BLaER1 treated with 17β-estradiol and CSF1 and Interleukin-3, amounts not matched to agents 10 nM and 100 nM (cell line): ENCODE results near the gene MSLN.

Experiments used
- H3K27ac ChIP-seq, 11 experiments: shearing (Covaris generic); formaldehyde crosslinking; 2 replicates each; pipeline ENCODE4 v1.8.1; 2022
- H3K27me3 ChIP-seq, 11 experiments: shearing (Covaris generic); formaldehyde crosslinking; 2 replicates each; pipeline ENCODE4 v1.8.1; 2022
- H3K36me3 ChIP-seq, 11 experiments: shearing (Covaris generic); formaldehyde crosslinking; 2 replicates each; pipeline ENCODE4 v1.8.1; 2022
- H3K4me1 ChIP-seq, 10 experiments: shearing (Covaris generic); formaldehyde crosslinking; 2 replicates each; pipeline ENCODE4 v1.8.1; 2022
- H3K4me2 ChIP-seq, 11 experiments: shearing (Covaris generic); formaldehyde crosslinking; 2 replicates each; pipeline ENCODE4 v1.8.1; 2022
- H3K4me3 ChIP-seq, 10 experiments: shearing (Covaris generic); formaldehyde crosslinking; 2 replicates each; pipeline ENCODE4 v1.8.1; 2022
- H3K9ac ChIP-seq, 11 experiments: shearing (Covaris generic); formaldehyde crosslinking; 2 replicates each; pipeline ENCODE4 v1.8.1; 2022
- H3K9me3 ChIP-seq, 11 experiments: shearing (Covaris generic); formaldehyde crosslinking; replicated peaks in 1 of 11; 2 replicates each; pipeline ENCODE4 v1.8.1; 2022
- H4K20me1 ChIP-seq, 11 experiments: shearing (Covaris generic); formaldehyde crosslinking; 2 replicates each; pipeline ENCODE4 v1.8.1; 2022
- Cebpa-rat ChIP-seq, 11 experiments: shearing (Covaris generic); IDR thresholded peaks; 2 replicates each; pipeline ENCODE4 v1.8.1; 2022

MSLN gene

DNA sequence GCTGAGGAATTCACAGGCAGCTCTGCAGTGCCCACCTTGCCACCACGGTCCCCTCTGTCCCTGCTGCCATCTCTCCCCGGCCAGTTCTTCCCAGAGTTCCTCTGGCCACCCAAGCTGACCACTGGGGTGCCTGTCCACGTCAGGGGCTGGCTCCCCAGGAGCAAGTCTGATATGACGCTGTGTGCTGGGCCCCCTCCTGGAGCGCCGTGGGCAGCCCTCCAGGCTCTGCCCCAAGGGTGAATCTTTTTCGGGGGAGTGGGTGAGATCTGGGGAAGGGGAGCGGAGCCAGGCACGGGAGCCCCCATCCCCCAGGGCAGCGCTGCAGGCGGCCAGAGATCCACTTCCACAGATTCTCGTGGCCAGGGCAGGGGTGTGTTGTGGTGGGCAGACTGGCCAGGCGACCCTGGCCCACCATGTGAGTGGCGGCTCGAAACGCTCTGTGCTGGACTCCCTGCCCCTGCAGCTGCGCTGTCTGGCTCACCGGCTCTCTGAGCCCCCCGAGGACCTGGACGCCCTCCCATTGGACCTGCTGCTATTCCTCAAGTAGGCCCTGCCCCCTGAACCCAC, 3.7 kb downstream of the MSLN start:
- Histone ChIP-seq H3K27ac (no peak overlapping the region), H3K36me3 (no peaks in the 10 kb centered on the region), H3K4me1 (peaks cover 0 to 29% (median 21%) of the 10 kb centered on the region in 10 experiments; a peak in 19 of 20 replicates), H3K9ac (no peak overlapping the region), H3K4me2 (no peak overlapping the region), H3K9me3 (no peaks in the 10 kb centered on the region), H4K20me1 (no peaks in the 10 kb centered on the region; a peak in 1 of 22 replicates), H3K27me3 (no peaks in the 10 kb centered on the region), H3K4me3 (no peak overlapping the region)
- no peak for TF ChIP-seq Cebpa-rat (IDR thresholded peaks at IDR 0.05)

DNA sequence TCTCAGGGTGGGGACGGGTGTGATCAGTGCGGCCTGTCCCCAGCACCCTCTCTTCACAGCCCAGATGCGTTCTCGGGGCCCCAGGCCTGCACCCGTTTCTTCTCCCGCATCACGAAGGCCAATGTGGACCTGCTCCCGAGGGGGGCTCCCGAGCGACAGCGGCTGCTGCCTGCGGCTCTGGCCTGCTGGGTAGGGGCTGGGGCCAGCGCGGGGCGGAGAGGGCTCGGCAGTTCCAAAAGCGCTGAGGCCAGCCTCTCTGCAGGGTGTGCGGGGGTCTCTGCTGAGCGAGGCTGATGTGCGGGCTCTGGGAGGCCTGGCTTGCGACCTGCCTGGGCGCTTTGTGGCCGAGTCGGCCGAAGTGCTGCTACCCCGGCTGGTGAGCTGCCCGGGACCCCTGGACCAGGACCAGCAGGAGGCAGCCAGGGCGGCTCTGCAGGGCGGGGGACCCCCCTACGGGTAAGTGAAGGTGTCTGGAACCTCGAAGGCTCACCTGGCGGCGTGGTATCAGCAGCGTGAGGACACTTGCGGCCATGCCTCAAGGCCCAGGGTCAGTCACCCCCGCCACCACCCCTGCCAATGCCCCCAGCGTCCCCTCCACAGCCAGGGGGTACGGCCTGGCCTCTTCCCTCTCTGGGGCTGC, 4.4 kb downstream of the MSLN start:
- no peak for TF ChIP-seq Cebpa-rat (IDR thresholded peaks at IDR 0.05)
- Histone ChIP-seq H3K9me3 (no peaks in the 10 kb centered on the region), H3K27me3 (no peaks in the 10 kb centered on the region), H3K4me2 (no peak overlapping the region), H3K36me3 (no peaks in the 10 kb centered on the region), H3K4me3 (no peak overlapping the region), H4K20me1 (no peaks in the 10 kb centered on the region; a peak in 1 of 22 replicates), H3K4me1 (peaks cover 0 to 29% (median 21%) of the 10 kb centered on the region in 10 experiments; a peak in 19 of 20 replicates), H3K27ac (no peak overlapping the region), H3K9ac (no peak overlapping the region)

DNA sequence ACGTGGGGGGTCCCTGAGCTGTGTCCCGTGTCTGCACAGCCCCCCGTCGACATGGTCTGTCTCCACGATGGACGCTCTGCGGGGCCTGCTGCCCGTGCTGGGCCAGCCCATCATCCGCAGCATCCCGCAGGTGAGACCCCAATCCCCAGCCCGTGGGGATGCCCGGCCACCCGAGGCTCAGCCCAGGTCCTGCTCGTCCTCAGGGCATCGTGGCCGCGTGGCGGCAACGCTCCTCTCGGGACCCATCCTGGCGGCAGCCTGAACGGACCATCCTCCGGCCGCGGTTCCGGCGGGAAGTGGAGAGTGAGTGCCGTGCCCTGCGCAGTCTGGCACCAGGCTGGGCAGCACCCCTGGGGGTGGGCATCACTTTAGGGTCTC, 4.9 kb downstream of the MSLN start:
- Histone ChIP-seq H3K4me3 (no peak overlapping the region), H3K9ac (no peak overlapping the region), H3K4me2 (no peak overlapping the region), H3K36me3 (no peaks in the 10 kb centered on the region), H3K4me1 (peaks cover 0 to 28% (median 21%) of the 10 kb centered on the region in 10 experiments; a peak in 19 of 20 replicates), H3K9me3 (no peaks in the 10 kb centered on the region), H3K27me3 (no peaks in the 10 kb centered on the region), H4K20me1 (no peaks in the 10 kb centered on the region; a peak in 1 of 22 replicates), H3K27ac (no peak overlapping the region)
- TF ChIP-seq Cebpa-rat (IDR thresholded peaks at IDR 0.05) = no peak

DNA sequence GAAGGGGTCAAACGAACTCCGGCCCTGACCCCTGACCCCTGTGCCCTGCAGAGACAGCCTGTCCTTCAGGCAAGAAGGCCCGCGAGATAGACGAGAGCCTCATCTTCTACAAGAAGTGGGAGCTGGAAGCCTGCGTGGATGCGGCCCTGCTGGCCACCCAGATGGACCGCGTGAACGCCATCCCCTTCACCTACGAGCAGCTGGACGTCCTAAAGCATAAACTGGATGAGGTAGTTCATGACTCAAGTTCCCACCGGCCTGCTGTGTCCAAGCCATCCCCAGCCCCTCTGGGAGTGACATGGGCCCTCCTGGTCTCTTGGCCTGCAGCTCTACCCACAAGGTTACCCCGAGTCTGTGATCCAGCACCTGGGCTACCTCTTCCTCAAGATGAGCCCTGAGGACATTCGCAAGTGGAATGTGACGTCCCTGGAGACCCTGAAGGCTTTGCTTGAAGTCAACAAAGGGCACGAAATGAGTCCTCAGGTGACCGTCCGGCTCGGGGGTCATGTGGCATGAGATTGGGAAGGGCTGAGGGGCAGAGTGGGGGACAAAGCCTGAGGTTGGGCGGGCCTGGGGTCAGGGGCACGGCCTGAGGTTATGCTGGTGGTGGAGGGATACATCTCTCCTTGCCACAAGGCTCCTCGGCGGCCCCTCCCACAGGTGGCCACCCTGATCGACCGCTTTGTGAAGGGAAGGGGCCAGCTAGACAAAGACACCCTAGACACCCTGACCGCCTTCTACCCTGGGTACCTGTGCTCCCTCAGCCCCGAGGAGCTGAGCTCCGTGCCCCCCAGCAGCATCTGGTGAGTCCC, 5.7 kb downstream of the MSLN start:
- no peak for TF ChIP-seq Cebpa-rat (IDR thresholded peaks at IDR 0.05)
- no peaks in the 10 kb centered on the region for H3K9me3 ChIP-seq
- H3K27me3 ChIP-seq = no peaks in the 10 kb centered on the region
- H3K4me1 ChIP-seq = peaks cover 0 to 20% (median 14%) of the 10 kb centered on the region in 10 experiments; a peak in 16 of 20 replicates
- H3K27ac ChIP-seq = no peak overlapping the region
- H4K20me1 ChIP-seq = no peaks in the 10 kb centered on the region; a peak in 1 of 22 replicates
- H3K9ac ChIP-seq = no peak overlapping the region
- no peak overlapping the region for H3K4me2 ChIP-seq
- H3K36me3 ChIP-seq = no peaks in the 10 kb centered on the region
- no peak overlapping the region for H3K4me3 ChIP-seq

DNA sequence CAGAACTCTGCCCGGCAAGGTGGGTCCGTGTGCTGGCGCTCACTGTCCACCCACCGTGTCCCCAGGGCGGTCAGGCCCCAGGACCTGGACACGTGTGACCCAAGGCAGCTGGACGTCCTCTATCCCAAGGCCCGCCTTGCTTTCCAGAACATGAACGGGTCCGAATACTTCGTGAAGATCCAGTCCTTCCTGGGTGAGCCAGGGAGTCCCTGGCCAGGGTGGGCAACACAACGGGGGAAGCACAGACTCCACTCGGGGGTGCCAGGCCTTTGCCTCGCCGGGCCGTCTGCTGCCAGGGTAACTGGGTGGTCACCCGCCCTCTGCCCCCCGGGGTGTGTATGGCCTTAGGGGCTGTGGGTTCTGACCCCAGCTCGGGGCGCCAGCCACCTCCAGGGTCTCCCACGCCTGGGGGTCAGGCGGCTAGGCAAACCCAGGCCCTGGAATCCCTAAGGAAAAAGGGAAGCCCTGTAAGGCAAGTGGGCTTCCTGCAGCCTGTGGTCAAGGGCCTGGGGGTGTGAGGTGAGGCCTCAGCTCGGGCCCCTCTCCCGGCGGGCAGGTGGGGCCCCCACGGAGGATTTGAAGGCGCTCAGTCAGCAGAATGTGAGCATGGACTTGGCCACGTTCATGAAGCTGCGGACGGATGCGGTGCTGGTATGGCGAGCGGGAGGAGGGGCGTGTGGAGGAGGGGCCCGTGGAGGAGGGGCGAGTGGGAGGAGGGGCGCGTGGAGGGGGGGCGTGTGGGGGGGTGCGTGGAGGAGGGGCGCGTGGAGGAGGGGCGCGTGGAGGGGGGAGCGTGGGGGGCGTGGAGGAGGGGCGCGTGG, 6.5 kb downstream of the MSLN start:
- no peak for TF ChIP-seq Cebpa-rat (IDR thresholded peaks at IDR 0.05)
- H3K4me2 ChIP-seq = no peak overlapping the region

DNA sequence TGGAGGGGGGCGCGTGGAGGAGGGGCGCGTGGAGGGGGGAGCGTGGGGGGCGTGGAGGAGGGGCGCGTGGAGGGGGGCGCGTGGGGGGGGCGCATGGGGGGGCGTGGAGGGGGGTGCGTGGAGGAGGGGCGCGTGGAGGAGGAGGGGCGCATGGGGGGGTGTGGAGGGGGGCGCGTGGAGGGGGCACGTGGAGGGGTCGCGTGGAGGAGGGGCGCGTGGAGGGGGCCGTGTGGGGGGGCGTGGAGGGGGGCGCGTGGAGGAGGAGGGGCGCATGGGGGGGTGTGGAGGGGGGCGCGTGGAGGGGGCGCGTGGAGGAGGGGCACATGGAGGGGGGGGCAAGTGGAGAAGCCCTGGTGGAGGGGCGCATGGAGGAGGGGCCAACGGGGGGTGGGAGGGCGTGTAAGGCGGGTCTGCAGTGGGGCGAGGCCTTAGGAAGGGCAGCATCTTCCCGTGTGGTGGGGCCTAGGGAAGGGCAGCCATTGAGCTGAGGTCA, 7.3 kb downstream of the MSLN start:
- no peaks in the 10 kb centered on the region for H3K9me3 ChIP-seq
- H3K4me1 ChIP-seq = peaks cover 0 to 5% (median 0%) of the 10 kb centered on the region in 10 experiments; a peak in 6 of 20 replicates
- H3K4me3 ChIP-seq = no peak overlapping the region
- H3K27ac ChIP-seq = no peak overlapping the region
- H3K27me3 ChIP-seq = no peaks in the 10 kb centered on the region
- H3K9ac ChIP-seq = no peak overlapping the region
- H3K36me3 ChIP-seq = no peaks in the 10 kb centered on the region
- no peaks in the 10 kb centered on the region; a peak in 2 of 22 replicates for H4K20me1 ChIP-seq
- TF ChIP-seq Cebpa-rat (IDR thresholded peaks at IDR 0.05) = no peak
- H3K4me2 ChIP-seq = no peak overlapping the region

More for the DNA sequence above, 6.5 kb downstream of the MSLN start:
- Histone ChIP-seq H3K4me1 (peaks cover 0 to 12% (median 5%) of the 10 kb centered on the region in 10 experiments; a peak in 14 of 20 replicates), H3K9me3 (no peaks in the 10 kb centered on the region), H3K36me3 (no peaks in the 10 kb centered on the region), H4K20me1 (no peaks in the 10 kb centered on the region; a peak in 1 of 22 replicates), H3K27ac (no peak overlapping the region), H3K27me3 (no peaks in the 10 kb centered on the region), H3K4me3 (no peak overlapping the region), H3K9ac (no peak overlapping the region)

DNA sequence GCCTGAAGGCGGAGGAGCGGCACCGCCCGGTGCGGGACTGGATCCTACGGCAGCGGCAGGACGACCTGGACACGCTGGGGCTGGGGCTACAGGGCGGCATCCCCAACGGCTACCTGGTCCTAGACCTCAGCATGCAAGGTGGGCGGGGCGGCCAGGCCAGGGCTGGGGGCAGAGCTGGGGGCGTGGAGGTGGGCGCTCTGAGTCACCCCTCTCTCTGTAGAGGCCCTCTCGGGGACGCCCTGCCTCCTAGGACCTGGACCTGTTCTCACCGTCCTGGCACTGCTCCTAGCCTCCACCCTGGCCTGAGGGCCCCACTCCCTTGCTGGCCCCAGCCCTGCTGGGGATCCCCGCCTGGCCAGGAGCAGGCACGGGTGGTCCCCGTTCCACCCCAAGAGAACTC, 7.9 kb downstream of the MSLN start:
- H3K9ac ChIP-seq = no peak overlapping the region
- H3K27me3 ChIP-seq = no peaks in the 10 kb centered on the region

DNA sequence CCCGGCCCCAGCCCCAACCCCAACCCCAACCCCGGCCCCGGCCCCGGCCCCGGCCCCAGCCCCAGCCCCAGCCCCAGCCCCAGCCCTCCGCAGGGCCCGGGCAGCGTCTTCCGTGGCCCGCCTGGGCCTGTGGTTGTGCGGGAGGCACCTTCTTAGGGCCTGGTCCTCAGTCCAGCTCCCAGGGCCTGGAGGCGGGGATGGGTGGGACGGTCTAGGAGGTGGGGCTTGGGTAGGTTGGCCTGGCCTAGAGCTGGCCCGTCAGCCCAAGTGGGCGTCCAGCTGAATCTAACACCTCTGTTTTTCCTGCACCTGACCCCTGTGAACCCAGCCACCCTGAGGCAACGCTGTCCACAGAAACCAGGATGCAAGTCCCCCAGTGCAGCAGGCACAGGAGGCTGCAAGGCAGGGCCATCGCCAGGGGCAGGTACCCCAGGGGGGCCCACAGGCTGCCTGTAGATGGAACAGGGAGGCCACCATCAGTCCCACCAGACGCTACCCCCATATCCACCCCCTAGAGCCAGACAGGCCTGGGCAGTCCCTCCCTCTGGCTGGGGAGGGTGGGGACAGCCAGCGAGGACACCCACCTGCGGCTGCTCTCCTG, 8.8 kb downstream of the MSLN start:
- Histone ChIP-seq H3K4me2 (no peak overlapping the region), H3K4me1 (no peaks in the 10 kb centered on the region), H3K27ac (no peak overlapping the region), H3K9me3 (no peaks in the 10 kb centered on the region), H3K9ac (no peak overlapping the region), H3K4me3 (no peak overlapping the region), H3K27me3 (no peaks in the 10 kb centered on the region), H3K36me3 (no peaks in the 10 kb centered on the region), H4K20me1 (no peaks in the 10 kb centered on the region; a peak in 2 of 22 replicates)
- no peak for TF ChIP-seq Cebpa-rat (IDR thresholded peaks at IDR 0.05)

More for the DNA sequence above, 7.9 kb downstream of the MSLN start:
- no peaks in the 10 kb centered on the region for H3K9me3 ChIP-seq
- H3K4me2 ChIP-seq = no peak overlapping the region
- no peaks in the 10 kb centered on the region for H3K36me3 ChIP-seq
- H3K4me1 ChIP-seq = no peaks in the 10 kb centered on the region
- H3K27ac ChIP-seq = no peak overlapping the region
- H3K4me3 ChIP-seq = no peak overlapping the region
- H4K20me1 ChIP-seq = no peaks in the 10 kb centered on the region; a peak in 2 of 22 replicates
- no peak for TF ChIP-seq Cebpa-rat (IDR thresholded peaks at IDR 0.05)
